Measurements from ENCODE around the gene METTL8.

- TF ChIP-seq POLR2A (IDR thresholded peaks at IDR 0.05; ENCODE audit: low read length): no peak
- no peak for TF ChIP-seq GATA1 (IDR thresholded peaks at IDR 0.05; ENCODE audit: low read depth, low read length)
These were observed 39.5 kb downstream of the METTL8 start for GRCh38 chr2:171394164-171394740.

Data from erythroblast (primary cell).